ENCODE results near the gene GJB1.
A peak's percentile ranks its signal among the peaks of the same experiment; 100 is the strongest.

Gene GJB1

DNA sequence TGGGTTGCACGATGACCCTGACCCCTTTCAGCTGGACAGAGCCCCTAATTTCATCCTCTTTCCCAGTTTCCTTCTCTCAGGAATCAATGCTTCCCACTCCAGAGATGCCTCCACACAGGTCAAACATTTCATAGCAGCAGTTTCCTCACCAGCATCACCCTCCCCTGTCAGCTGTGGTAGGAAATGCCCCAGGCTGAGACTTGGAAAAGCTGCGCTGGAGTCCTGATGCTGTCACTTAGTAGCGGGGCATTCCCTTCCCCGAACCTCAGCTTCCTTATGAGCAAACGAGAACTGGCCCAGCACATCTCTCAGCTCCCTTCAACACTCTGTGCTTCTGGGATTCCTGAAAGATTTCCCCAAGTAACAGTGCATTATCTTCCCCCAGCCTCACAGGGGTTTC, 2.7 kb downstream of the GJB1 start (continued):
- TF ChIP-seq, protein P1, sequence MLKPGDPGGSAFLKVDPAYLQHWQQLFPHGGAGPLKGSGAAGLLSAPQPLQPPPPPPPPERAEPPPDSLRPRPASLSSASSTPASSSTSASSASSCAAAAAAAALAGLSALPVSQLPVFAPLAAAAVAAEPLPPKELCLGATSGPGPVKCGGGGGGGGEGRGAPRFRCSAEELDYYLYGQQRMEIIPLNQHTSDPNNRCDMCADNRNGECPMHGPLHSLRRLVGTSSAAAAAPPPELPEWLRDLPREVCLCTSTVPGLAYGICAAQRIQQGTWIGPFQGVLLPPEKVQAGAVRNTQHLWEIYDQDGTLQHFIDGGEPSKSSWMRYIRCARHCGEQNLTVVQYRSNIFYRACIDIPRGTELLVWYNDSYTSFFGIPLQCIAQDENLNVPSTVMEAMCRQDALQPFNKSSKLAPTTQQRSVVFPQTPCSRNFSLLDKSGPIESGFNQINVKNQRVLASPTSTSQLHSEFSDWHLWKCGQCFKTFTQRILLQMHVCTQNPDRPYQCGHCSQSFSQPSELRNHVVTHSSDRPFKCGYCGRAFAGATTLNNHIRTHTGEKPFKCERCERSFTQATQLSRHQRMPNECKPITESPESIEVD (tag by site-specific recombination; IDR thresholded peaks at IDR 0.05), result no peak
- TF ChIP-seq, protein P2, sequence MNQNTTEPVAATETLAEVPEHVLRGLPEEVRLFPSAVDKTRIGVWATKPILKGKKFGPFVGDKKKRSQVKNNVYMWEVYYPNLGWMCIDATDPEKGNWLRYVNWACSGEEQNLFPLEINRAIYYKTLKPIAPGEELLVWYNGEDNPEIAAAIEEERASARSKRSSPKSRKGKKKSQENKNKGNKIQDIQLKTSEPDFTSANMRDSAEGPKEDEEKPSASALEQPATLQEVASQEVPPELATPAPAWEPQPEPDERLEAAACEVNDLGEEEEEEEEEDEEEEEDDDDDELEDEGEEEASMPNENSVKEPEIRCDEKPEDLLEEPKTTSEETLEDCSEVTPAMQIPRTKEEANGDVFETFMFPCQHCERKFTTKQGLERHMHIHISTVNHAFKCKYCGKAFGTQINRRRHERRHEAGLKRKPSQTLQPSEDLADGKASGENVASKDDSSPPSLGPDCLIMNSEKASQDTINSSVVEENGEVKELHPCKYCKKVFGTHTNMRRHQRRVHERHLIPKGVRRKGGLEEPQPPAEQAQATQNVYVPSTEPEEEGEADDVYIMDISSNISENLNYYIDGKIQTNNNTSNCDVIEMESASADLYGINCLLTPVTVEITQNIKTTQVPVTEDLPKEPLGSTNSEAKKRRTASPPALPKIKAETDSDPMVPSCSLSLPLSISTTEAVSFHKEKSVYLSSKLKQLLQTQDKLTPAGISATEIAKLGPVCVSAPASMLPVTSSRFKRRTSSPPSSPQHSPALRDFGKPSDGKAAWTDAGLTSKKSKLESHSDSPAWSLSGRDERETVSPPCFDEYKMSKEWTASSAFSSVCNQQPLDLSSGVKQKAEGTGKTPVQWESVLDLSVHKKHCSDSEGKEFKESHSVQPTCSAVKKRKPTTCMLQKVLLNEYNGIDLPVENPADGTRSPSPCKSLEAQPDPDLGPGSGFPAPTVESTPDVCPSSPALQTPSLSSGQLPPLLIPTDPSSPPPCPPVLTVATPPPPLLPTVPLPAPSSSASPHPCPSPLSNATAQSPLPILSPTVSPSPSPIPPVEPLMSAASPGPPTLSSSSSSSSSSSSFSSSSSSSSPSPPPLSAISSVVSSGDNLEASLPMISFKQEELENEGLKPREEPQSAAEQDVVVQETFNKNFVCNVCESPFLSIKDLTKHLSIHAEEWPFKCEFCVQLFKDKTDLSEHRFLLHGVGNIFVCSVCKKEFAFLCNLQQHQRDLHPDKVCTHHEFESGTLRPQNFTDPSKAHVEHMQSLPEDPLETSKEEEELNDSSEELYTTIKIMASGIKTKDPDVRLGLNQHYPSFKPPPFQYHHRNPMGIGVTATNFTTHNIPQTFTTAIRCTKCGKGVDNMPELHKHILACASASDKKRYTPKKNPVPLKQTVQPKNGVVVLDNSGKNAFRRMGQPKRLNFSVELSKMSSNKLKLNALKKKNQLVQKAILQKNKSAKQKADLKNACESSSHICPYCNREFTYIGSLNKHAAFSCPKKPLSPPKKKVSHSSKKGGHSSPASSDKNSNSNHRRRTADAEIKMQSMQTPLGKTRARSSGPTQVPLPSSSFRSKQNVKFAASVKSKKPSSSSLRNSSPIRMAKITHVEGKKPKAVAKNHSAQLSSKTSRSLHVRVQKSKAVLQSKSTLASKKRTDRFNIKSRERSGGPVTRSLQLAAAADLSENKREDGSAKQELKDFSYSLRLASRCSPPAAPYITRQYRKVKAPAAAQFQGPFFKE (tag by site-specific recombination; IDR thresholded peaks at IDR 0.05; ENCODE audit: borderline replicate concordance), result no peak
- TF ChIP-seq ZNF701 (tag by site-specific recombination; IDR thresholded peaks at IDR 0.05) (no peak), ZNF548 (tag by site-specific recombination; IDR thresholded peaks at IDR 0.05) (no peak), ZNF777 (tag by site-specific recombination; IDR thresholded peaks at IDR 0.05; ENCODE audit: borderline replicate concordance) (no peak), HOXD13 (CRISPR knock-in tag; IDR thresholded peaks at IDR 0.05; ENCODE audit: borderline replicate concordance) (no peak)
- TF ChIP-seq, protein P3, sequence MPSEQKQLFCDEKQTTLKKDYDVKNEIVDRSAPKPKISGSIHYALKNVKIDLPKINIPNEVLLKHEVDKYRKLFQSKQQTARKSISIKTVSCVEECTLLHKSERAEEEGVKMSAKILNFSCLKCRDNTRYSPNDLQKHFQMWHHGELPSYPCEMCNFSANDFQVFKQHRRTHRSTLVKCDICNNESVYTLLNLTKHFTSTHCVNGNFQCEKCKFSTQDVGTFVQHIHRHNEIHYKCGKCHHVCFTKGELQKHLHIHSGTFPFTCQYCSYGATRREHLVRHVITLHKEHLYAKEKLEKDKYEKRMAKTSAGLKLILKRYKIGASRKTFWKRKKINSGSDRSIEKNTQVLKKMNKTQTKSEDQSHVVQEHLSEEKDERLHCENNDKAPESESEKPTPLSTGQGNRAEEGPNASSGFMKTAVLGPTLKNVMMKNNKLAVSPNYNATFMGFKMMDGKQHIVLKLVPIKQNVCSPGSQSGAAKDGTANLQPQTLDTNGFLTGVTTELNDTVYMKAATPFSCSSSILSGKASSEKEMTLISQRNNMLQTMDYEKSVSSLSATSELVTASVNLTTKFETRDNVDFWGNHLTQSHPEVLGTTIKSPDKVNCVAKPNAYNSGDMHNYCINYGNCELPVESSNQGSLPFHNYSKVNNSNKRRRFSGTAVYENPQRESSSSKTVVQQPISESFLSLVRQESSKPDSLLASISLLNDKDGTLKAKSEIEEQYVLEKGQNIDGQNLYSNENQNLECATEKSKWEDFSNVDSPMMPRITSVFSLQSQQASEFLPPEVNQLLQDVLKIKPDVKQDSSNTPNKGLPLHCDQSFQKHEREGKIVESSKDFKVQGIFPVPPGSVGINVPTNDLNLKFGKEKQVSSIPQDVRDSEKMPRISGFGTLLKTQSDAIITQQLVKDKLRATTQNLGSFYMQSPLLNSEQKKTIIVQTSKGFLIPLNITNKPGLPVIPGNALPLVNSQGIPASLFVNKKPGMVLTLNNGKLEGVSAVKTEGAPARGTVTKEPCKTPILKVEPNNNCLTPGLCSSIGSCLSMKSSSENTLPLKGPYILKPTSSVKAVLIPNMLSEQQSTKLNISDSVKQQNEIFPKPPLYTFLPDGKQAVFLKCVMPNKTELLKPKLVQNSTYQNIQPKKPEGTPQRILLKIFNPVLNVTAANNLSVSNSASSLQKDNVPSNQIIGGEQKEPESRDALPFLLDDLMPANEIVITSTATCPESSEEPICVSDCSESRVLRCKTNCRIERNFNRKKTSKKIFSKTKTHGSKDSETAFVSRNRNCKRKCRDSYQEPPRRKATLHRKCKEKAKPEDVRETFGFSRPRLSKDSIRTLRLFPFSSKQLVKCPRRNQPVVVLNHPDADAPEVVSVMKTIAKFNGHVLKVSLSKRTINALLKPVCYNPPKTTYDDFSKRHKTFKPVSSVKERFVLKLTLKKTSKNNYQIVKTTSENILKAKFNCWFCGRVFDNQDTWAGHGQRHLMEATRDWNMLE (tag by site-specific recombination; conservative IDR thresholded peaks at IDR 0.05; ENCODE audit: low read depth), result no peak

DNA sequence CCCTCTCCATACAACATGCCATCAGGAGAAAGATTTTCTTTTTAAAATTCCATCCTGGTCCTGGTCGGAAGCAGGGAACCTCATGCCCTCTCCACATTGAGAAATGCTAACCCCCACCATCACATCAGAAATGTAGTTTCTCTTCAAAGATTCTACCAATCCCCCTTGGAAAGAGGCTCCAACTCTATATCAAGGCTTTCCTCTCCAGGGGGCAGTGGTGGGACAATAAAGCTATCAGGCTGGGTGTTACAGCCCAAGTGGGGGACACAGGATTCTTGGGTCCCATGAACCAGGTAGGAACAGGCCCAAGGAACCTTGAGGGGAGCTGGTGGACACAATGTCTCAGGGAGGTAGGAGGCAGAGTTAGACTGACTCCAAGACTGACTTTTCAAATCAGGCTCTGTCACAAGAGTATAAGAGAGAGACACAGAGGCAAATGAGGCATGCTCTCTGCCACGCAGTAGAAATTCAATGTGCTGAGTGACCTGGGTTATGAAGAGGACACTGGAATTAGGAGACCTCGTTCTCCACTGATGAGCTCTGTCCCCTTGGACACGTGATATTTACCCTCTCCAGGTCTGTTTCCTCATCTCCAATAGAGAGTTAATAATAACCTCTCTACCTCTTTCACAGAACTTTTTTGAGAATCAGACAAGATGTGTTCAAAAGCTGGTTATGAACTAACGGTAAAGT, 4.5 kb downstream of the GJB1 start:
- Histone ChIP-seq H3K4me1 (ENCODE audit: control insufficient read depth, insufficient read depth, low read length) (no peaks in the 10 kb centered on the region), H3K4me3 (ENCODE audit: low read depth, low read length) (no peak overlapping the region), H3K36me3 (ENCODE audit: control insufficient read depth in 2 of 2, insufficient read depth in 1 of 2, low read length in 2 of 2) (no peaks in the 10 kb centered on the region), H3K27ac (ENCODE audit: extremely low read depth, low read depth, low read length) (no peak overlapping the region), H3K9me3 (ENCODE audit: control insufficient read depth, insufficient read depth, low read depth, low read length) (no peaks in the 10 kb centered on the region)
- ChIA-PET CTCF (interaction anchor here (0.7 to 1.1 kb wide), 3 partner anchors 12 to 425 kb away, joined by 4 read pairs; no protein-coding TSS in a partner anchor), POLR2A (interaction anchor here (1.3 kb wide), 1 partner anchor 46 kb away, joined by 4 read pairs; no protein-coding TSS in a partner anchor)
- TF ChIP-seq, protein P4, sequence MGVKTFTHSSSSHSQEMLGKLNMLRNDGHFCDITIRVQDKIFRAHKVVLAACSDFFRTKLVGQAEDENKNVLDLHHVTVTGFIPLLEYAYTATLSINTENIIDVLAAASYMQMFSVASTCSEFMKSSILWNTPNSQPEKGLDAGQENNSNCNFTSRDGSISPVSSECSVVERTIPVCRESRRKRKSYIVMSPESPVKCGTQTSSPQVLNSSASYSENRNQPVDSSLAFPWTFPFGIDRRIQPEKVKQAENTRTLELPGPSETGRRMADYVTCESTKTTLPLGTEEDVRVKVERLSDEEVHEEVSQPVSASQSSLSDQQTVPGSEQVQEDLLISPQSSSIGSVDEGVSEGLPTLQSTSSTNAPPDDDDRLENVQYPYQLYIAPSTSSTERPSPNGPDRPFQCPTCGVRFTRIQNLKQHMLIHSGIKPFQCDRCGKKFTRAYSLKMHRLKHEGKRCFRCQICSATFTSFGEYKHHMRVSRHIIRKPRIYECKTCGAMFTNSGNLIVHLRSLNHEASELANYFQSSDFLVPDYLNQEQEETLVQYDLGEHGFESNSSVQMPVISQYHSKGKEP (tag by site-specific recombination; IDR thresholded peaks at IDR 0.05), result no peak
- TF ChIP-seq, protein P5, sequence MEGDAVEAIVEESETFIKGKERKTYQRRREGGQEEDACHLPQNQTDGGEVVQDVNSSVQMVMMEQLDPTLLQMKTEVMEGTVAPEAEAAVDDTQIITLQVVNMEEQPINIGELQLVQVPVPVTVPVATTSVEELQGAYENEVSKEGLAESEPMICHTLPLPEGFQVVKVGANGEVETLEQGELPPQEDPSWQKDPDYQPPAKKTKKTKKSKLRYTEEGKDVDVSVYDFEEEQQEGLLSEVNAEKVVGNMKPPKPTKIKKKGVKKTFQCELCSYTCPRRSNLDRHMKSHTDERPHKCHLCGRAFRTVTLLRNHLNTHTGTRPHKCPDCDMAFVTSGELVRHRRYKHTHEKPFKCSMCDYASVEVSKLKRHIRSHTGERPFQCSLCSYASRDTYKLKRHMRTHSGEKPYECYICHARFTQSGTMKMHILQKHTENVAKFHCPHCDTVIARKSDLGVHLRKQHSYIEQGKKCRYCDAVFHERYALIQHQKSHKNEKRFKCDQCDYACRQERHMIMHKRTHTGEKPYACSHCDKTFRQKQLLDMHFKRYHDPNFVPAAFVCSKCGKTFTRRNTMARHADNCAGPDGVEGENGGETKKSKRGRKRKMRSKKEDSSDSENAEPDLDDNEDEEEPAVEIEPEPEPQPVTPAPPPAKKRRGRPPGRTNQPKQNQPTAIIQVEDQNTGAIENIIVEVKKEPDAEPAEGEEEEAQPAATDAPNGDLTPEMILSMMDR (tag by site-specific recombination; IDR thresholded peaks at IDR 0.05), result 0 out of 2 replicates have a peak, but pooled peaks have one; percentile 15

Data from HEK293 (cell line).